GM19239 (cell line): Measurements from ENCODE around the gene RFC5.
"Not testable (repeated sequence)": the region's sequence is repeated elsewhere in the genome, so short reads cannot be mapped to it uniquely, and the experiment has no call there.

Source experiments
- DNase-seq: peaks from one replicate; pipeline ENCODE4 v3.0.0; 2011; ENCODE audit warnings: low spot score; ENCODE audit not compliant: insufficient read length
- FAIRE-seq: peaks from 2 replicates; lab custom pipeline; 2011; peaks lifted over from hg19 to GRCh38; lab: Jason Lieb, UNC

Gene RFC5

DNA sequence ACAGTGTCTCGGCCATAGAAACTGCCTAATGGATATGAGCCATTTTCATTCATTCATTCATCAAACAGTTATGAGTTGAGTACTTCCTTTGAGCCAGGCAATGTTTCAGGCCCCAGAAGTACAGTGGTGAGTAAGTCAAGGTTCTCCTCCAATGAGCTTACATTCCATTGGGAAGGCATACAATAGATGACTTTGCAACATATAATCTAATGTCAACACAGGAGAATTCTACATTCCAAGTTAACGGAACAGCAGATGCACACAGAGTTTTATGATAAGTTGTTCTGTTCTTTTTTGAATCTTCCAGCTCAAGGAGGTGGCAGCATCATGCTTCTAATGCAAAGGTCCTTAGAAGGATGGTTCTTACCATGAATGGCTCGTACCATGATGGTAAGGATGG is 3.2 kb upstream of the RFC5 start:
- no peak for FAIRE-seq

DNA sequence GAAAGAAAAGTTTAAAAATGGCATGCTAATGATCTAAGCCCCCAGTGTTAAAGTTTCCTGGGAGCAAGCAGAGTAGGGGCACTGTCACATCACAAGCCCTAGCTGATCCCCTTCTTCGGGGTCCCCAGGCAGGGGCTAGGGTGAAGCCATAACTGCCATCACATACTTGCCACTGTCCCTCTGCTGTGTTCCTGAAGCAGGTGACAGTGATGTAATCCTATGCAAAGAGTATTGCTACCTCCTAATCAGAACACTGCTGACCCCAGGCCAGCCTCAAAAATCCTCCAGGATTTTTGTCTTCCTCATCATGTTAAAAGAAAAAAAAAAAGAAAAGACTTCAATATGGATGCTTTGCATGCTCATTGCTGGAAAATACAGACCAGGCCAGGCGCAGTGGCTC is 1.2 kb upstream of the RFC5 start:
- FAIRE-seq (no peak), DNase-seq (no peak)

More for the DNA sequence above, 3.2 kb upstream of the RFC5 start:
- no peak for DNase-seq

DNA sequence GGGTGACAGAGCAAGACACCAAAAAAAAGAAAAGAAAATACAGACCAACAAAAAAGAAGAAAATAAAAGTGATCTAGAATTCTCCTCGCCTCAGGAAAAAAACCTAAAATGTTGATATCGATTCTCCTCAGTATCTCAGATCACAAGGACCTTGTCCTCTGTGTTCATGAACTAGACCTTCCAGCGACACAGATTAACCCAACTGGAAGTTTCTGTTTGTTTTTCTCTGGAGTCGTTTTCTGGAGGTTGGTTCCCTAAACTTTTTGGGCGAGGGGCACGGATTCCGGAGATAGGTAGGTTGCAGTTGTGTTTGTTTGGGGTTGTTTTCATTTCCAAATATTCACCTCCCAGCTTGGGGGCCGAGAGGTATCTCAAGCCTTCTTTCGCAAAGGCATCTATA is 559 bp upstream of the RFC5 start:
- DNase-seq (no peak), FAIRE-seq (no peak)

DNA sequence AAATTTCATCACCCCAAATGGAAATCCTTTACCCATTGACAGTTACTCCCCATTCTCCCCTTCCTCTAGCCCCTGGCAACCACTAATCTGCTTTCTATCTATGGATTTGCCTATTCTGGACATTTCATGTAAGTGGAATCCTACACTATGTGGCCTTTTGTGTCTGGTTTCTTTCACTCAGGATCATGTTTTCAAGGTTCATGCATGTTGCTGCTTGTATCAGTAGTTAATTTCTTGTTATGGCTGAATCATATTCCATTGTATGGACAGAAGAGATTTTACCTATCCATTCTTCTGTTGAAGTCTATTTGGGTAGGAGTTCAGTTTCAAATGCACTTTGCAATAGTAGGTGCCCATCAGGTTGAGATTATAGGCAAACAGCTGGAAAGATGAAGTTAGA is 1.4 kb downstream of the RFC5 start:
- no peak for FAIRE-seq
- DNase-seq: no peak

DNA sequence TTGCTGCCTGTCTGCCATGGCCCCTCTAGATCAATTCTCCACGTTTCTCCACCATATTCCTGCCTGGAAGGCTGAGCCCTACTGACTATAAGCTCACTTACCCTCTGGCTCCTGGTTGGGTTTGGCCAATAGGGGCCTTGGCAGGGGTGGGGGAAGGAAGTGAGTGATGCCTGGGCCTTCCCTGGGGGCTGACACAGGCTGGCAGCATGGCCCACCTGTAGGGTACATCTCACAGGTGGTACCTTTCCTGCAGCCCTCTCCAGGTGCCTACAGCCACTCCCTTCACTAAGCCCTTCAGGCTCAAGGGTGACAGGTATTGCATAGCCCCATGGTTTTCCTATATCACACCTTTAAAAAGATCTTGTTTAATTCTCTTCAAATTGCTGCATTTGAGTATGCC is 3.5 kb downstream of the RFC5 start:
- FAIRE-seq (no peak), DNase-seq (no peak)

DNA sequence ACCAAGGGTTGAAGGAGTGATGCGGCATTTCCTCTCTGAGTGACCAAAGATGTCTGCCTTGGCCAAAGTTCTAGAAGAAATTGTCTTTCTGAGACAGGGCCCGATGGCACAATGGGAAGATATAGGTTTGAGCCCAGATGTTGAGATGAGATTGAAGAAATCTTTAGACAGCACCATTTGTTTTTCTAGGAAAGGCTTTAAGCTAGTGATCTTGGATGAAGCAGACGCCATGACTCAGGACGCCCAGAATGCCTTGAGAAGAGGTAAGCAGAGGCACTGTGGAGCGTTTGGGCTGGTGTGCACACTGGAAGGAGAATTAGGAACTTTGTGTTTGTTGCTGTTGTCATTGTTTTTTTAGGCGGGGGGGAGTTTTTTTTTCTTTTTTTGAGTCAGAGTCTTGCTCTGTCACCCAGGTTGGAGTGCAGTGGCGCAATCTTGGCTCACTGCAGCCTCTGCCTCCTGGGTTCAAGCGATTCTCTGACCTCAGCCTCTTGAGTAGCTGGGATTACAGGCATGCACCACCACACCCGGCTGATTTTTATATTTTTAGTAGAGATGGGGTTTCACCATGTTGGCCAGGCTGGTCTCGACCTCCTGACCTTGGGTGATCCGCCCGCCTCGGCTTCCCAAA is 5.7 kb downstream of the RFC5 start:
- not testable (repeated sequence) for DNase-seq, FAIRE-seq

DNA sequence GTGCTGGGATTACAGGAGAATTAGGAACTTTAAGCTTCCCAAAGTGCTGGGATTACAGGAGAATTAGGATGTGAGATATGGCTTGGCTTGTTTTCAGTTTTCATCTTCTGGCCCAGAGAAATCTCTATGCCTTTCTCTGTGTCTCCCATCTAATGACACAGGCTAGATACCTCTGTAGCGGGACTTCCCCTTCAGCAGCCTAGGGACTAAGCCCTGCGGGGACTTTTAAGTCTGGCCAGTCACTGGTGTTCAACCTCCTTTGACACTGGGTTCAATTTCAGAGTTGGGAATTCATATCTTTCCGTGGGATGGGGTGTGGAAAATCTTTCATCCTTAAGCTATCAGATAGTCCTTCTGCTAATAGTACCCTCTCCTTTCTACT is 6.2 kb downstream of the RFC5 start:
- DNase-seq (no peak), FAIRE-seq (no peak)

DNA sequence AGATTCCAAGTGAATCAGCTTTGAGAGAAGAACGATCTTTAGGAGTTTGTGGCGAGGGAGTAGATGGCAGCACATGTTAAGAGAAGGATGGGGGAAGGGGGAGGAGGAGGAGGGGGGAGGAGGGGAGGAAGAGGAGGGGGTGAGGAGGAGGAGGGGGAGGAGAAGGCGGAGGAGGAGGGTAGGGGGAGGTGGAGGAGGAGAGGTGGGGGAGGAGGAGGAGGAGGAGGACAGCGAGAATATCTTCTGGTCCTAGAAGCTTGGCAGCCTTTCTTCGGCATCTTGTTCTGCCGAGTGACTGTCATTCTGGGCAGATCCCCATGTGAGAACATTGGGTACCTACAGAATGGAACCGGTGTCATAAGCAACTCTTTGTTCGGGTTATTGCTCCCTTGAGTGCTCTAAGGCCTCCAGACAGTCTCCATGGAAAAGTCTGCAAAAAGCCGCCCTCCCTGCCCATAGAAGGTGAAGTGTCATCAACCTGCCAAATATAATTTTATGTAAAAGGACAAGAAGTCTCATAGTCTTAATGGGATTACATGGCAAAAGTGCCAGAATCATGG is 6.9 kb downstream of the RFC5 start:
- DNase-seq (no peak), FAIRE-seq (no peak)

DNA sequence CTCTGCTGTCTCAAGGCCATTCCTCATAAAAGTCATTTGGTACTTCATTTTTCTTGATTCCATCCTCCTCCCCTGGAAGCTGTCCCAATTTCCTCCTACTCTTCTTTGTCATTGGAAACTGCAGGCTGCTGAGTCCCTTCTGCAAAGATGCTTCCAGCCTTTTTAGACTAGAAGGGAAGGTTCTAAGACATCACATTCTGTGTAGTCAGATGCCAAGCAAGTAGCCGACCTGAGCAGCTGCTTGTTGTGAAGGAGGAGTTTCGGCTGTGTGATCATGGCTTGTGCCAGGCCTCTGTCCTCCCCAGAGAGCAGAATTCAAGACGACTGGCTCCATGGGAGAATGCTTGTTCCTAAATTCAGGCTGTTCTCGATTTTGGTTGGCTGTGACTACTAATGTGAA is 8.7 kb downstream of the RFC5 start:
- no peak for FAIRE-seq
- DNase-seq: no peak

DNA sequence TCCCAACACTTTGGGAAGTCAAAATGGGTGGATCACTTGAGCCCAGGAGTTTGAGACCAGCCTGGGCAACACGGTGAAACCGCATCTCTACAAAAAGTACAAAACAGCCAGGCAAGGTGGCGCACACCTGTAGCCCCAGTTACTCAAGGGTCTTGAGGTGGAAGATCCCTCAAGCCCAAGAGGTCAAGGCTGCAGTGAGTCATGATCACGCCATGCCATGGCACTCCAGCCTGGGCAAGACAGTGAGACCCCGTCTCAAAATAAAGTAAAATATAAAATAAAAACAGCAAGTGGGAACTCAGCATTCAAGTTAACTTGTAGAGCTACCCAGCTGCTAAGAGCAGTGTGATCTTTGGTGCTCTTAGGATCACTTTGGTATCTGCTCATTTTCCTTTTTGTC is 12.7 kb downstream of the RFC5 start:
- DNase-seq (no peak), FAIRE-seq (no peak)

DNA sequence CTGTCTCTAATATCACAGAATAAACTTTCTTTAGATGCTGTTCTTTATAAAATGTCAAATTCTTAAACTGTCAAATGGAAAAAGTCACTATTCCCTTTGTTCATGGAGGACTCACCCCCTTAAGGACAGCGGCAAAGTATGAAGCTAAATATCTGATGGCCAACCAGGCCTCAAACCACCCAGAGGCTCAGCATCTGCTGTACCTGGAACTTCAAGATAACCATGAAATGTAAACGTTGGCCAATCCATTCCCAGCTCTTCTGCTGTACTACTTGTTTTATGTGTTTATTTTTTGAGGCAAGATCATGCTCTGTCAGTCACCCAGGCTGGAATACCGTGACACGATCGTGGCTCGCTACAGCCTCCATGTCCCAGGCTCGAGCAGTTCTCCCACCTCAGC is 15.7 kb downstream of the RFC5 start:
- no peak for FAIRE-seq

DNA sequence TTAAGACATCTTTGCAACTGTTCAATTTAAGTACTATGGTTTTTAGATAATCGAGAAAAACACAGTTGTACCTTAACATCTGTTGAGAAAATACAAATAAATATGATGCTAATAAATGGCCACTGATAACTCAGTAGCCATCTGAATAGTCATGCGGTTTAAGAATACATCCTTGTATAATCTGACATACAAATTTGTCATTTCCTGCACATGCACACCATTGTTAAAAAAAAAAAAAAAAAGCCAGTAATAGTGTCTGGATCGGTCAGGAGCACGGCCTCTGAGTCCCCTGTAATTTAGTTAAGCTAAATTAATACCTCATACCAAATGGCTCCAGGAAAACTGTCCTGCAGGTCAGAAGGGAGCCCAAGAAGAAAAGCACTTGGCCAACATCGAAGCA is 16.8 kb downstream of the RFC5 start:
- DNase-seq (no peak), FAIRE-seq (no peak)

More for the DNA sequence above, 15.7 kb downstream of the RFC5 start:
- no peak for DNase-seq

DNA sequence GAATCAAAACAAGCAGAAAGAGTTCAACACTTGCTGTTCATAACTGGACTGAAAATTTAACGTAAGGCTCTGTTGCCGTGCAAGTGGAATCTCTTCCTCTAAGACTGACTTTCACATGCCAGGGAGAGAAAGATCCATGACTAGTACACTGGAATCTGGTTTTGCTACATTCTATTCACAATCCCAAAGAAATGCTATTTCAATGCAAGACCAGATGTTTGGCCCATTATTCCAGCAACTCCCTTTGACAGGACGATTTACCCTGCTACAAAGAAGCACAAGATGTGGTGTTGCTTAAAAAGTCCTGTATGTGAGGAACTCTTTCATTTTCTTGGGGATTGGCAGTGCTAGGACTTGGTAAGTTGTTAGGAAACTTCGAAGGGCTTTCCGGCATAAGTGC is 17.4 kb downstream of the RFC5 start:
- FAIRE-seq (no peak), DNase-seq (no peak)

DNA sequence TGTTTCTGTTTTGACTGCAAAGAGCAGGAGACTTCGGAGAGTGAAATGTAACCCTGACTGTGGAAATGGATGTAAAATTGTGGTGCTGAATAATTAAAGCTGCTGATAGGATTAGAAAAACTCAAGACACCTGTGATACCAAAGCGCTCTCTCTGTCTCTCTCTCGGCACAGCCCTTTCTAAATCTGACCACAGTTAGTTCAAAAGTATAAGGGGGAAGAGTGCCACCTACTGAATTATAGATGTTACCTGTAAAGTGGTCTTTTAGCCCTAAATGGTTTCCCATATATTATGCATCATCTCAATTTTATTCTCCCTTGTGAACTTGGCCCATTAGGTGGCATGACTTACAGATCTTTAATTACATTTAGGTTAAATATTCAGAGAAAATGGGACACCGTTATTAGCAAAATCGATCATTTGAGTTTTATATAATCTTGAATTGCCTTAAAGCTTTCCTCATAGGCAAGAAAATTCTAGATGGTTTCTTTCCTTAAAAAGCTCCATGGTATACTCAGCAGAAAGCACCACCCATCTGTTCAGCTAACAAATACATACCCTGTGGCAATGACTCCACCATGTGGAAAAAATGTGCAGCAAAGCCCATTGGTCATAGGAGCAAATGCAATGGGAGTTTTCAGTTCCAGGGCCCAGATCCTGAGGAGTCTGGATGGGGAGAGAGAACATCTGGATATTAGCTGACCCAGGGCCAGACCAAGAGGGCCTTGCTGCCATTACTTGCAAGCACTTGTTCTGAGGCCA is 18.1 kb downstream of the RFC5 start:
- FAIRE-seq (no peak), DNase-seq (no peak)

DNA sequence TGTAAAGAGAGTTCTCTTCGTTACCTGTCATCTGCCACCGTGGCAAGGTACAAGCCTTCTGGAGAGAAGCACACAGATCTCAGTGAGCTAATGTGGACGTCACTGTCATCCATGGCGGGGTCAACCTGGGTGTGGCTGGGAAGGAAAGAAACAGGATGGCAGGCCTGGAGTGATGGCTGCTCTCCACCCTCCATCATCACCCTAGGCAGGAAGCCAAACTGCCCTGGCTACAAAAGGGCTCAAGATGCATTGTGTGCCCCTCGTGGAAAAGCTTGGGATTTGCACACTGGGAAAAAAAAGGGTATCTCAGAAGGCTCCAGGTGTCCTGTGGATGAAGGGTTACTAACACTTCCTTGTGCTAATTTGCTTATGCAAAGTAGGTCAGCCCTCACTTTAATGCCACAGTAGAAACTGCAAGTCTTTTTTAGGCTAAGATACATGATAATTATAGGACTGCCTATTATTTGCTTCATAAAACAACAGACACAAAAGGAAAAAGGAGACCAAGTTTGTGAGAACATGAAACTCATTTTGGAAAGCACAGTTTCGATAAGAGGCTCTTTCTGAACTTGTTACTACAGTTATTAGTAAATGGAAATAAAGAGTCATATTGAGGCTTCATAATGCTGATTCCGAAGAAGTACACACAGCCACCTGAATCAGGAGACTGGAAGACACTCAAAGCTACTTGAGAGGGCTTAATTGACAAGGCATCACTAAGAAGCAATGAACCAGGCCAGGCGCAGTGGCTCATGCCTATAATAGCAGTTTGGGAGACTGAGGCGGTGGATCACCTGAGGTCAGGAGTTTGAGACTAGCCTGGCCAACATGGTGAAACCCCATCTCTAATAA is 18.9 kb downstream of the RFC5 start:
- FAIRE-seq (peak; percentile 78), DNase-seq (peak; percentile 24)

DNA sequence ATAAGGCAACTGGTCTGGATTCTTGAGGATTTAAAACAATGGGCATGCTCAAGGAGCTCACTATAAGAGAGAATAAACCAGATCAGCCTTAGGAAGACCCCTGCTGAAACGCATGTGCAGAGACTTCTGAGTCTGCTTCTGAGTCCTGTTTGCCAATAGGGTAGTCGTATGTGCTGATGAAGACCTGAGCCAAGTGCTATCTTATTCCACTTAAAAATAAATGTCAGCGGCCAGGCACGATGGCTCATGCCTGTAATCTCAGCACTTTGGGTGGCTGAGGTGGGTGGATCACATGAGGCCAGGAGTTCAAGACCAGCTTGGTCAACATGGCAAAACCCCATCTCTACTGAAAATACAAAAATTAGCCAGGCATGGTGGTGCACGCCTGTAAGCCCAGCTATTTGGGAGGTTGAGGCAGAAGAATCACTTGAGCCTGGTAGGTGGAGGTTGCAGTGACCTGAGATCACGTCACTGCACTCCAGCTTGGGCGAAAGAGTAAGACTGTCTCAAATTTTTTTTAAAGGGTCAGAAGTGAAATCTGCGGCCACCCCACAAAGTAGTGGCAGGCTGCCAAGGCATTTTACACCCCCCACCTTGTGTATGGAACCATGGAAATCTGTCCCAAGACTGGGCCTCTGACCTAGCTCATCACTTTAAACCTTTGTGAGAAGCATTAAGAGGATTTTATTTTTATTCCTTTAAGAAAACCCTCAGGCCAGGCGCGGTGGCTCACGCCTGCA is 20.3 kb downstream of the RFC5 start:
- DNase-seq (no peak), FAIRE-seq (no peak)

DNA sequence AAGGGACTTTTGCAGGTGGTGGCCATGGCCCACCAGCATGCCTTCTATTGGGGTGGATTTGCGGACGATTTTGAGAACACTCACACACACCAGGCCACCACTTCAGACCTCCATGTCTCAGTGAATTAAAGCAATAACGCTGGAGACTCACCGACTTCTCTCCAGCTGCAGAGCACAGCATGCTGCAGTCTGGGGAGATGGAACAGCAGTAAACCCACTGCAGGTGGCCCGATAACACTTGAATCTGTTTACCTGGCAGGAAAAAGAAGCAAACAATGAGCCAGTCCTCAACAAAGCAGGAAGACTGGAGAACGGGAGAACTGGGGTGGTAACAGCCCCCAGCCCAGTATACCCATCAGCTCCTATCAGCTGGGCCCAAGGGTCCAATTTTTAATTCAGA is 21.6 kb downstream of the RFC5 start:
- FAIRE-seq: no peak
- DNase-seq: no peak

DNA sequence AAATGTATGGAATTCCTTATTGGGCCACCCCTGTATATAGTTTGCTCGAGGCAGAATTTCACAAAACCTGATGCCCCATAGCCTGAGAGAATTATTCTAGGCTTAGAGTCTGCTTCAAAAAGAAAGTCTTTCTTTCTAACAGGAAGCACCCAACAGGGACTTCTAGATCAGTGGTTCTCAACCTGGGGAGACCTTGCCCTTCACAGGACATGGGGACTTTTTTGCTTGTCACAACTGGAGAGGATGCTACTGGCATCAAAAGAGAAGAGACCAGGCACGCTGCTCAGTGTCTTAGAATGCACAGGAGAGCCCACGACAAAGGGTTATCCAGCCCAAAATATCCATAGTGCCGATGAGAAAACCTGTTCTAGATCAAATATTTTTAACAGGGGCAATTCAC is 25.6 kb downstream of the RFC5 start:
- DNase-seq (no peak), FAIRE-seq (no peak)

DNA sequence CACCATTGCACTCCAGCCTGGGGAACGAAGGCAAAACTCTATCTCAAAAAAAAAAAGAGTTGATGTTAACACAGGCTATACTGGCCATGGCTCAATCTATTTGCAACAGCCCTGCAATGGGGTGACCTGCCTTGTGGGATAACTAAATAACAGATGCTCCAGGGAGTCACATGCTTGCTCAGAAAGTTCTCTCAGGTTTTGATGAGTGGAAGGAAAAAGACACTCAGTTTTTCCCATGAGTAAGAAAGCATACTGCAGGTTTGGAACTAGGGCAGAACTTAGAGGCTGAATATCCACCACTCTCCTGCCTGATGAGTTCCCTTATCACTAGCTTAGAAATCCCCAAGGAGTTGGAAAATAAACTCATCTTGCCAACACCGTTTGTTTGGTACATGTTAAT is 27.6 kb downstream of the RFC5 start:
- DNase-seq: no peak
- FAIRE-seq: no peak

DNA sequence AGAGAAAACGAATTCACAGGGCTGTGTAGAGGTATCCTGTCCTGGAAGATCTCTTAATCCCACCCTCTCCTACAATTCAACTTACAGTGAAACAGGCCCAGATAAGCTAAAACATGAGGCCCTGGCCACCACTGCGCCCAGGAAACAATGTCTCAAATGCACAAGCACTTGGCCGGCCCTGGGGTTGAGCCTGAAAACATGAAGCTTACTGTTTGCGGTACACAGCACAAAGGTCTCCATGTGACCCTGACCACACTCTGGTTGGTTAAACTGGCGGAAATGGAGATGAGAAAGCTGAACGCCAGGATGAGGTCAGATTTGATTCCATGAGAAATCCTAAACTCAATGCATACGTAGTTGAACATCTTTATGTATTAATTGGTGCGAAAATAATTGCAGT is 28.1 kb downstream of the RFC5 start:
- FAIRE-seq (no peak), DNase-seq (no peak)
